ENCODE data around the gene ABCC8.

Gene ABCC8

DNA sequence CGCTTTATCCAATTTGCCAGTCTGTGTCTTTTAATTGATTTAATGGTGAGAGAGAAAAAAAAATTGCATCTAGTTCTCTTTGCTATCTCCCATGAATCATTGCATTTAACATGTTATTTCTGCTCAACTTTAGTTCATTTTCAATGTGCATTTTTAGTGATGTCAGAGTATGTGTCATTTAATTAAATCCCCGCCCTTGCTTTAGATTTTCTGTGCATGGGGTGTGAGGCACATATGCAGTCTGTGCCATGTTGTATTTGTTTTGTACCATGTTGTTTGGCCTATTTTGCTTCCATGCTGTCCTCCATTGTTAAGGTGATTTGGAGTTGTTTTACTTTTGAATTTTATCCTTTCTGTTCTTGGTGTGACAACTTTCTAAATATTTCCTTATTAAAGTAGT, 133.4 kb downstream of the ABCC8 start:
- FAIRE-seq = no peak

Measured in A204.1 (cell line).